ENCODE measurements around the gene GEMIN7. TPM values are rescaled to one million over a fixed set of nuclear protein-coding genes. Genes with fewer than 3 reads are reported as not detected.

Gene GEMIN7
- total RNA-seq, 1 donor from 2014 or later = 3.1 TPM

GRCh38 chr19:45087531-45087930, 8.5 kb downstream of the GEMIN7 start:
- DNase-seq (ENCODE audit: low spot score) = no peak

DNA sequence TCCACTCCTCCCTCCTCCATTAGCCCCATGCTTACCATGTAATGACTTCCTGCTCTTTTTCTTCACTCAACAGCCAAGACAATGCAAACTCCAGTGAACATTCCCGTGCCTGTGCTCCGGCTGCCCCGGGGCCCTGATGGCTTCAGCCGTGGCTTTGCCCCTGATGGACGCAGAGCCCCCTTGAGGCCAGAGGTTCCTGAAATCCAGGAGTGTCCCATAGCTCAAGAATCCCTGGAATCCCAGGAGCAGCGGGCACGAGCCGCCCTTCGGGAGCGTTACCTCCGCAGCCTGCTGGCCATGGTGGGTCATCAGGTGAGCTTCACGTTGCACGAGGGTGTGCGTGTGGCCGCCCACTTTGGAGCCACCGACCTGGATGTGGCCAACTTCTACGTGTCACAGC, 11.0 kb downstream of the GEMIN7 start:
- no peak for DNase-seq (ENCODE audit: low spot score)

- no peak for DNase-seq (ENCODE audit: low spot score)
These were observed 11.5 kb downstream of the GEMIN7 start for GRCh38 chr19:45090606-45091005.

GRCh38 chr19:45091031-45091923, 12.2 kb downstream of the GEMIN7 start:
- DNase-seq (ENCODE audit: low spot score) = peak; percentile 100

- peak; percentile 98 for DNase-seq (ENCODE audit: low spot score)
These were observed 14.0 kb downstream of the GEMIN7 start, which contains the start of gene PPP1R37 for GRCh38 chr19:45092747-45093678. PPP1R37 (plus strand) TSS chr19:45093179; CDS start chr19:45093326, 147 bp downstream.

DNA sequence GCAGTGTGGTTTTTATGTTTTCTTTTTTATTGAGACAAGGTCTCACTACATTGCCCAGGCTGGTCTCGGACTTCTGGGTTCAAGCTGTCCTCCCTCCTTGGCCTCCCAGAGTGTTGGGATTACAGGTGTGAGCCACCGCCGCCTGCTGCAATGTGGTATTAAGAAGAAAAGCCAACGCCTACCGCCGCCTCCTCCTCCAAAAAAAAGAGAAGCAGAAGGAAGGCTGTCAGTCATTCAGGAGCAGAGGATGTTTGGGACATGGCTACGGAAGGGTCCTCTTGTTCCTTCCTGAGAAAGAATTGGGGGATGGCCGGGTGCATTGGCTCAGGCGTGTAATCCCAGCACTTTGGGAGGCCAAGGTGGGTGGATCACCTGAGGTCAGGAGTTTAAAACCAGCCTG, 15.1 kb downstream of the GEMIN7 start:
- DNase-seq (ENCODE audit: low spot score) = no peak

GRCh38 chr19:45094707-45095106, 15.6 kb downstream of the GEMIN7 start:
- DNase-seq (ENCODE audit: low spot score) = no peak

DNA sequence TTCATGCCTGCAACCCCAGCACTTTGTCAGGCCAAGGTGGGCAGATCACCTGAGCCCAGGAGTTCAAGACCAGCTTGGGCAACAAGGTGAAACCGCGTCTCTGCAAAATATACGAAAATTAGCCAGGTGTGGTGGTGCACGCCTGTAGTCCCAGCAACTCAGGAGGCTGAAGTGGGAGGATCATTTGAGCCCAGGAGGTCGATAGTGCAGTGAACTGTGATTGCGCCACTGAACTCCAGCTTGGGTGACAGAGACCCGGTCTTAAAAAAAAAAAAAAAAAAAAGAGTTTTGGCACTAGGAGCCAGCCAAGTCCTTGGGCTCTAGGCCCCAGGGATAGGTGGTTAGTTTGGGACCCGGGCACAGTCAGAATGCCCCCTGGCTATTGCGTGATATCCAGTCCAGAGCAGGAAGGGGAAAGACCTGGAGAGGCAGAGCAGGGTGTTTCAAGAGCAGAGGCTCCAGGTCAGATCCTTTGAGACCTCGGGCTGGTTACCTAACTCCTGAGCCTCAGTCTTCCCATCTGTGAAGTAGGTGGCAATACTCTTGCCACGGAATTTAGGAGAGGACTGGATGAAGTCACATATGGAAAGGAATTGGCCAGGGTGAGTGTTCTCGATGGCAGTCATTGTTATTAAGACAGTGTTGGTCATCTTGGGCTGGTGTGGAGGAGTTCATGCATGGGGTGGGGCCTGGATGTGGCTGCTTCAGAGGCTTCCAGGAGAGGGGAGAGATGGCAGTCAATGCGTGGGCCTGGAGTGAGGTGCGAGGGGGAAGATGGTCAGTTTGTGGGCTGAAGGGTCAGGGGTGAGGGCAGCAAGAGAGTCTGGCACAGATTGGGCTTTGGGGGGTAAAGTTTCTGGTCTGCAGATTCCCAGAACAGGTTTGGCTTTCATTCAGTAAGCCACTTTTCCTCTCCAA, 16.7 kb downstream of the GEMIN7 start:
- DNase-seq (ENCODE audit: low spot score) = no peak

- no peak for DNase-seq (ENCODE audit: low spot score)
These were observed 17.6 kb downstream of the GEMIN7 start for GRCh38 chr19:45096700-45097099.

DNA sequence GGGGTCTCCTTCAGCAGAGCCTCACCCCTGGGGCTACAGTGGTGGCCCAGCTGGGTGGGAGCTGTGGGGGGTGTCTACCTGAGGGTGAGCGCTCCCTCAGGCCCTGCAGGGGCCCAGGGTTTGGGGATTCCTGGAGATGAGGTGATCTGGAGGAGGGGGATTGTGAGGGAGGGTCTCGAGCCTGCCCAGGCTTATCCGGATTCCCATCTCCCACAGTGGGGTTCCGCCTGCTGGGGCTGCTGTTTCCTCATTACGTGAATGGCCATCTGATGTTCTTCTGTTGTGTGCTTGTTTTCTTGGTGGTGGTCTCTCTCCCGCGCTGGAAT, 18.4 kb downstream of the GEMIN7 start:
- no peak for DNase-seq (ENCODE audit: low spot score)

GRCh38 chr19:45097776-45098520, 18.9 kb downstream of the GEMIN7 start:
- peak; percentile 52 for DNase-seq (ENCODE audit: low spot score)

DNA sequence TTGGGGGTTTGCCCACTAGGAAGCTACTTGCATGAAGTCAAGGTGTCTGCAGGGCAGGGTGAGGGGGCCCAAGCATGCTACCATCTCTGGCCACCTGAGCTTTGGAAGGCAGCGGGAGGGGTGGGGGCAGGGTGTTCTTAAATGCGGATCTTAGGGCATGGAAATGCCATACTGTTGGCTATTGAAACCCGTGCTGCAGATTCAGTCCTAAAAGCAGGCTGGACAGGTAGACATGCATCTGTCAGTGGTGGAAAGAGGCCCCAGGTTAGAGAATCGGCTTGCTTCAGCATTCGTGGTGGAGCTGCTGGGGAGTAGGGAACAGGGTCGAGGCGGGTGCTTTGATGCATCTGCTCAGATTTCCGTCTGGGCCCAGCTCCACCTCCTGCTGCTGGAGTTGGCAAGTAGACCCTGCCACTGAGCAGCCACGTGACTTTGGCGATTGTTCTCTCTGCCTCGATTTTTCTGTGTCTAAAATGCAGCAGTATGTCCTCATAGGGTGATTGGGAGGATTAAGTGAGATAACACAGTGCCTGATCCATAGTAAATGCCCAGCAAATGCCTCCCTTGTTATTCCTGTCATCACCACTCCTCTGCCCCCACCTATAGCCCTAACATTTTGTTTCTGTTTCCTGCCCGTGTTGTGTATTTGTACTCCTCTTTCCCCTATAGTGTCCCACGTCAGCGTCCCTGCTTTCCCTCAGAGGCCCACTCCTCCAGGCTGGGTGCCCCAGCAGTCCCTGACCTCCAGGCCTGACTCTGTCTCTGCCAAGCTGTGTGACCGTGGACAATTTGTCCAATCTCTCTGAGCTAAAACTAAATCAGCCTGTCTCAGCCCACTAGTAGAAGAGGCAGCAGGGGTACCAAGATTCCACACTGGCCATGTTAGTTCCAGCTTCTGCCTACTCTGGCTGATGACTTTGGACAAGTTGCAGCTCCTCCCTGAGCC, 19.7 kb downstream of the GEMIN7 start:
- DNase-seq (ENCODE audit: low spot score) = no peak

DNA sequence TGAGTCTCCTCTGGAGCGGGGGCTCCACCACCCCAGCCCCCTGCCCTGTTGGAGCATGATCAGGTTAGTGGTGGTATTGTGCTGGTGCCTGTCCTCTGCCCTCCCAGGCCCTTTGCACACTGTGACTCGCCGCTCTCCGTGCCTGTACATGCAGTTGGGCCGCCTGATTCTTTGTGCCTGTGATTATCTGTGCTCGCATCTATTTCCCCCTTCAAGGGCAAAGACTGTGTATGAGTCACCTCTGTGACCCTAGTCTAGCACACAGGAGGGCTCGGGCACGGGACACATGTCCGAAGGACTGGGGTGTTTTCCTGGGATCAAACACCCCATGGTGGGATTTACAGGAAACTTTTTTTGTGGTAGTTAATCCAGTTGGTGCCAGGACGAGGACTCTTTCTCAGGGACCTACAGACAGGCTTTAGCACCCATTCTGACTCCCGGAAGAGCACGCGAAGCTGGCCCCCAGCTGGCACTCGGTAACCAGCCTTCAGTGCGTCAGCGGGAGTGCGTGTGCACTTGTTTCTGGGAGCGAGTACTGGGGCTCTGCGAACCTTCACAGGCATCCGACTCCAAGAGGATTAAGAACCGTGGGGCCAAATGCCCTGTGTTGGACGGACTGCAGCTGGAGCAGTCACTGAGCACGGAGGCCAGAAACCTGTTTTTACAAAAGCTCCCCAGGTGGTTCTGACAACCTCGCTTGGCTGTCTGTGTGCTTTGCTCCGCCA, 20.6 kb downstream of the GEMIN7 start:
- no peak for DNase-seq (ENCODE audit: low spot score)

- DNase-seq (ENCODE audit: low spot score) = no peak
These were observed 21.1 kb downstream of the GEMIN7 start for GRCh38 chr19:45100201-45100600.

DNA sequence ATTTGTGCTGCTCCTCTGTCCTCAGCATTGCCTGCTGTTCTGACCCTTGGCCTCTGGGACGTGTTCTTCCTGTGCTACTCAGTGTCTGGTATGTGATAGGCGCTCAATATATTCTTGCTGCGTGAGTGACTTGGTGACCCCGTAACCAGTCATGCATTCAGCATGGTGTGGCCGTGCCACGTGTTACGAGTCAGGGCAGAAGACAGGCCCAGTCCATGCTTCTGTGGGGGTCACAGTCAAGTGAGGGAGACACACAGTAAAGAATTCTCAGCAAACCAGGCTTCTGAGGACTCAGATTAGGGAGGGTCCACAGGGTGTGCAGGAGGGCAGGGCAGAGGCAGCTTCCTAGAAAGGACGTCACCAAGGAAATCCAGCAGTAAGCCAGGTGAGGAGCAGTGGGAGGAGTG, 21.8 kb downstream of the GEMIN7 start:
- no peak for DNase-seq (ENCODE audit: low spot score)

- no peak for DNase-seq (ENCODE audit: low spot score)
These were observed 22.7 kb downstream of the GEMIN7 start for GRCh38 chr19:45101806-45102205.

DNA sequence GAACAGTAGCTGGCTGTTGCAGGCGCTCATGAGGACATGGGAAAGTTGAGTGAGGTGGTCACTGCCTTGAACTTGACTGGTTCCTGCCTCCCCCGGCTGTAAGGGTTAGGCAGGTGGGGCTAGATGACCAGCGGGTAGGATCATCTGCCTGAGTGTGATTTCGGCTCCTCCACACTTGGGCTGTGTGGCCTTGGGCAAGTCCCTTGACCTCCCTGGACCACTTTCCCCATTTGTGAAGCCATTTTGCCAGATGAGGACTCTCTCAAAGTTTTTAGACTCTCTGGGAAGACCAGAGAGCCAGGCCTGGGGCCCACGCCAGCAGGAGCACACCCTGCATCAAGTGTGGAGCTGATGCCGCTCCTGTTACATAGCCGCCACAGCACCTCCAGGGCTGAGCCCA, 23.4 kb downstream of the GEMIN7 start:
- no peak for DNase-seq (ENCODE audit: low spot score)

DNA sequence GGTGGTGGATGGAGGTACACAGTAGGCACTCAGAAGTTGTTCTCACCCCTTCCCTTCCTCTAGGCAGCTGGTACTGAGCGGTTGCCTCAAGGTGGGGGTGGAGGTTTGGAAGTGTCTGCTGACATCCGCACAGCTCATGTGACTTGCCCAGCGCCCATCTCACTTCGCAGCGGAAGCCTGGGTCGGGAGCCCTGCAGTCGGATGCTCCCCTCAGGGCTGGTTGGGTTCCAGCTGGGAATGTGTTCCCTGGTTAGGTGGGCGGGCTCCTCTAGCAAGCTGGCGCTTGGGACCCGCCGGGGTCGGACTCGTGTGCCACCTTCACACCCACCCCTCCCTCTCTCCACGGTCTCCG, 24.1 kb downstream of the GEMIN7 start:
- no peak for DNase-seq (ENCODE audit: low spot score)

All from umbilical cord (tissue), 2 donors.